GM18868 (cell line): Measurements from ENCODE around the gene PIAS3.
A peak's percentile ranks its signal among the peaks of the same experiment; 100 is the strongest.
"Not testable (repeated sequence)": the region's sequence is repeated elsewhere in the genome, so short reads cannot be mapped to it uniquely, and the experiment has no call there.

Source experiments
- ATAC-seq: cut with Tn5 transposase; IDR thresholded peaks from one replicate; pipeline ENCODE4 v1.9.1; 2021; ENCODE audit warnings: mild to moderate bottlenecking, moderate library complexity; ENCODE audit not compliant: unreplicated experiment

The PIAS3 gene

GRCh38 chr1:145877923-145878486, 19.1 kb upstream of the PIAS3 start:
- no peak for ATAC-seq

- ATAC-seq: no peak
Observed at GRCh38 chr1:145874646-145875045, 15.8 kb upstream of the PIAS3 start.

GRCh38 chr1:145871994-145872924, 13.4 kb upstream of the PIAS3 start:
- ATAC-seq: no peak

GRCh38 chr1:145868232-145868631, 9.4 kb upstream of the PIAS3 start:
- no peak for ATAC-seq

- ATAC-seq: no peak
Observed at GRCh38 chr1:145863282-145864018, 4.6 kb upstream of the PIAS3 start.

- peak; percentile 75 for ATAC-seq
Observed at GRCh38 chr1:145859491-145860023, 676 bp upstream of the PIAS3 start.

GRCh38 chr1:145858238-145858900, 512 bp downstream of the PIAS3 start:
- peak; percentile 7 for ATAC-seq

- ATAC-seq: no peak
Observed at GRCh38 chr1:145857170-145857569, 1.7 kb downstream of the PIAS3 start.

- ATAC-seq: no peak
Observed at GRCh38 chr1:145855426-145855948, 3.4 kb downstream of the PIAS3 start.

GRCh38 chr1:145849356-145850160, 9.3 kb downstream of the PIAS3 start:
- ATAC-seq: no peak

GRCh38 chr1:145847827-145848226, 11.1 kb downstream of the PIAS3 start:
- no peak for ATAC-seq

- no peak for ATAC-seq
Observed at GRCh38 chr1:145846201-145846612, 12.7 kb downstream of the PIAS3 start.

- peak; percentile 56 for ATAC-seq
Observed at GRCh38 chr1:145845514-145846161, 13.2 kb downstream of the PIAS3 start, which contains the start of gene NUDT17. Gene NUDT17 (plus strand): TSS chr1:145845630. CDS start chr1:145845641, 11 bp downstream.

GRCh38 chr1:145845144-145845513, 13.8 kb downstream of the PIAS3 start:
- peak; percentile 79 for ATAC-seq

- no peak for ATAC-seq
Observed at GRCh38 chr1:145843031-145843430, 15.8 kb downstream of the PIAS3 start.

- ATAC-seq: no peak
Observed at GRCh38 chr1:145837656-145838055, 21.2 kb downstream of the PIAS3 start.

- ATAC-seq: not testable (repeated sequence)
Observed at GRCh38 chr1:145830810-145831209, 28.1 kb downstream of the PIAS3 start.

- ATAC-seq: no peak
Observed at GRCh38 chr1:145828367-145829026, 30.4 kb downstream of the PIAS3 start.

GRCh38 chr1:145827966-145828365, 30.9 kb downstream of the PIAS3 start:
- no peak for ATAC-seq
